NCI-H1092 treated with DMSO at 0.1 percent for 48 hours (cell line): ENCODE measurements around the gene ZNF844.
"Not testable (repeated sequence)": the region's sequence is repeated elsewhere in the genome, so short reads cannot be mapped to it uniquely, and the experiment has no call there.

Experiments
- DNase-seq: peaks from one replicate; lab custom pipeline; 2025; lab: John Stamatoyannopoulos, UW

ZNF844 gene

DNA sequence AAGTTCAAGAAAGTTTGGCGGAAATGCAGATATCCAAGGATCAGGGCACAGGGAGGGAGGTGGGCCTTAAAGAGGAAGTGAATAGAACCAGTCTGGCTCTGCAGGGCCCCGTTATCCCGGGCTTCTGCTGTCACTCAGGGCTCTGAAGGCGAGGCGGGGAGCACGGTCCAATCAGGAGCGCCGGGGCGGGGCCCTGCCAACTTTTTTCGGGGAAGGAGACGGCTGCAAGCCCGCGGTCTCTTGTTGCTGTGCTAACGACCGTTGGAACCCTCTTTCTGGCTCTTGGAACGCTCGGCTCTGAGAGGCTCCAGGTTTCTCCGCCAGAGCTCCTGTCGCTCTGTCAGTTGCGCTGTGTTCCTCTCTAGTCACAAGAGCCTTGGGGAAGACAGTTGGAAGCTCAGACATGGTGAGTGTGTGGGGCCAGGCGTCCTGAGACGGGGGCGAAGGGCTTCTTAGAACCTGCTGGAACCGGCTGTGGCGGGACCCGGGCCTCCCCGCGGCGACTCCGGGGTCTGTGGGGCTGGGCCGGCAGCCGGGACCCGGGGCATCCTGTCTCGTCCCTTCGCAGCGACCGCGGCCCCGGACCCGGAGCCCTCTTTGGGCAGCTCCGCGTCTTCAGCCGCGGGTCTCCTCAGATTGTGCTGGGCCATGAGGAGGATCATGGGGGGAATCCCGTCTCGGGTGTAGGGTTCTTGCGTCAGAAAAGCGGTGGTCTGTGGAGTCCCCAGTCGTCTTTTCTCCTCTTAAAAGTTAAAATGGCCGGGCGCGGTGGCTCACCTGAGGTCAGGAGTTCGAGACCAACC lies 27.7 kb downstream of the ZNF844 start:
- DNase-seq = peak; percentile 6

DNA sequence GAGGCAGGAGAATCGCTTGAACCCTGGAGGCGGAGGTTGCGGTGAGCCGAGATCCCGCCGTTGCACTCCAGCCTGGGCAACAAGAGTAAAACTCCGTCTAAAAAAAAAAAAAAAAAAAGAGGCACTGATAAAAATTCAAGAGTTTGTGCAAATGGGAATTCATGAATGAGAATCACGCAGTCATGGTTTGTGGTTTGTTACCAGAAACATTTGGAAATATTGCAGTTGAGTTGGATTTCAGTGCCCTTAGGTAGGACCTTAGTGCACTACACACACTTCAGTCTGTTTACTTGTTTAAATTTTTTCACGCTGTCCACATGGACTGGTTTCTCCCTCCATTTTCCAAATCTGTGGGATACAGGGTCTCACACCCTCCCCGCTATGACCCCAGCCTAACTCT lies 28.4 kb downstream of the ZNF844 start:
- no peak for DNase-seq

DNA sequence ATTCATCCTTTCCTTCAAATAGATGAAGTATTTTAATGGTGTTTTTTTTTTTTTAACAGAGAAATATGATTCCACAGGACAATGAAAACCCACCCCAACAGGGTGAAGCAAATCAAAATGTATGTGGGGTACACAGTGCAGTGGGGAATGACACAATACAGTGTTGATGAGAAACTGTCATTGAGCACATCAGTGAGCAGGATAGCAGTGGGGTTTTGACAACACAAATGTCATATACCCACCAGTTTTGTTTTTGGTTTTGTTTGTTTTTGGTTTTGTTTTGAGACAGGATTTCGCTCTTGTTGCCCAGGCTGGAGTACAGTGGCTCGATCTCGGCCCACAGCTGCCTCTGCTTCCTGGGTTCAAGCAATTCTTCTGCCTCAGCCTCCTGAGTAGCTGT lies 29.2 kb downstream of the ZNF844 start:
- no peak for DNase-seq

DNA sequence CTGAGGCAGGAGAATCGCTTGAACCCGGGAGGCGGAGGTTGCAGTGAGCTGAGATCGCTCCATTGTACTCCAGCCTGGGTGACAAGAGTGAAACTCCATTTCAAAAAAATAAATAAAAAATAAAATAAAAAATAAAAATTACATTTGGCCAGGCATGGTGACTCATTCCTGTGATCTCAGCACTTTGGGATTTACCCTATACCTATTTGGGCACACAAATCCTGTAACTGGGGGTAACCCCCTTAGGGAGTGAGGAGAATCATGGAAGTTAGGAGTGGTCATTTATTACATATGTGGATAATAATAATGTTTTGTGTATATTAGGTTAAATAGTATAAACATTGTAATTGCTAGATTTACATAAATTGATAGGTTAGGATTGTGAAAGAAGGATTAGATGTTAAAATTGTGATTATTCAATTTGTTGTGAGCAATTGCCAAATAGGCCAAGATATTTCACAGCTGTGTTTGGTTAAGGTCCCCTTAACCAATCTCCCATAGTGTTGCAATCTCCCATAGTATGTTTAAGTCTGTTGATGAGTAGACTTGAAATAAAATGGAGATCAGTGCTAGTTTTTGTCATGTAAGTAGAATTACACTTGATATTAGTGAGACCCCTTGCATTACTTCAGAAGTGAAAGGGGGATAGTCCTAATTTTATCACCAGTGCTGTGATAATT lies 30.7 kb downstream of the ZNF844 start:
- DNase-seq = no peak

DNA sequence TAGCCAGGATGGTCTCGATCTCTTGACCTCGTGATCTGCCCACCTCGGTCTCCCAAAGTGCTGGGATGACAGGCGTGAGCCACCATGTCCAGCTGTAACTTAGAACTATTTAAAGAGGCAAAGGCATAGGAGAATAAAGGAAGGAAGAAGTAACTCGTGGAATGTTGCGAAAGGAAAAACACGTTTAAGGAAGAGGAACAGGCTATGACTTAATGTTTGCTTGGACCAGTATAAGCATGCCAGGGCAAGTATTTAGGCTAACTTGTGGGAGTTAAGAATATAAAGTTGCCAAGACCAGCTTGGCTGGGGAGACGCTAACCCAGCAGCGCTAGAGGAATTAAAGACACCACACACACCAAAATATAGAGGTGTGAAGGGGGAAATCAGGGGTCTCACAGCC lies 33.5 kb downstream of the ZNF844 start:
- no peak for DNase-seq

DNA sequence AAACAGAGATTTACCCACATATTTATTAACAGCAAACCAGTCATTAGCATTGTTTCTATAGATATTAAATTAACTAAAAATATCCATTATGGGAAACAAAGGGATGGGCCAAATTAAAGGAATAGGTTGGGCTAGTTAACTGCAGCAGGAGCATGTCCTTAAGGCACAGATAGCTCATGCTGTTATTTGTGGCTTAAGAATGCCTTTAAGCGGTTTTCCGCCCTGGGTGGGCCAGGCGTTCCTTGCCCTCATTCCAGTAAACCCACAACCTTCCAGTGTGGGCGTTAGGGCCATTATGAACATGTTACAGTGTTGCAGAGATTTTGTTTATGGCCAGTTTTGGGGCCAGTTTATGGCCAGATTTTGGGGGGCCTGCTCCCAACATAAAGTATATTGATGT lies 39.4 kb downstream of the ZNF844 start:
- DNase-seq = not testable (repeated sequence)

DNA sequence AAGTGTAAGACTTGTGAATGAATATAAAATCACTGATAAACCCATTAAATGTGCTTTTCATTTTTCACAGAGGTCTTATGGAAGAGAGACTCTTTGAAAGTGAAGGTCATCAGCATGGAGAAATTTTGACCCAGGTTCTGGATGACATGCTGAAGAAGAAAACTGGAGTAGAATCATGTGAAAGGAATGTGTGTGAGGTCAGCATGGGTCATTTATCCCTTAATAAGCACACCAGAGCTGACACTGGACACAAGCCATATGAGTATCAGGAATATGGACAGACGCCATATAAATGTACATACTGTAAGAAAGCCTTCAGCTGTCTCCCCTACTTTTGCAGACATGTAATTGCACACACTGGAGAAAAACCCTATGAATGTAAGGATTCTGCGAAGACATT lies 46.6 kb downstream of the ZNF844 start:
- no peak for DNase-seq

DNA sequence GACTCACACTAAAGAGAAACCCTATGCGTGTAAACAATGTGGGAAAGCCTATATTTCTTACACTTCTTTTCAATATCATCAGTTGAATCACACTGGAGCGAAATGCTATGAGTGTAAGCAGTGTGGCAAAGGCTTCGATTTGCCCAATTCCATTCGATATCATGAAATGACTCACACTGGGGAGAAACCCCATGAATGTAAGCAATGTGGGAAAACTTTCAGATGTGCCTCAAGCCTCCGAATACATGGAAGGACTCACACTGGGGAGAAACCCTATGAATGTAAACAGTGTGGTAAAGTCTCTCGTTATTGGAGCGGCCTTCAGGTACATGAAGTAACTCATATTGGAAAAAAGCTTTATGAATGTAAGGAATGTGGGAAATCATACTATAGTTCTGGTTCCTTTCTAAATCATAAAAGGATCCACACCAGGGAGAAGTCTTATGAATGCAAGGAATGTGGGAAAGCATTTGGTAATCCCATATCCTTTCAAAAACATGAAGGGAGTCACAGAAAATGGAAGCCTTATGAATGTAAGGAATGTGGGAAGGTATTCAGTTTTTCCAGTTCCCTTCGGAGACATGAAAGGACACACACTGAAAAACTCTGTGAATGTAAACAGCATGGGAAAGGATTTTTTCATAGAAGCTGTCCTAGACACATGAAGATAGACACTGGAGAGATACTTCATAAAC lies 47.6 kb downstream of the ZNF844 start:
- no peak for DNase-seq

DNA sequence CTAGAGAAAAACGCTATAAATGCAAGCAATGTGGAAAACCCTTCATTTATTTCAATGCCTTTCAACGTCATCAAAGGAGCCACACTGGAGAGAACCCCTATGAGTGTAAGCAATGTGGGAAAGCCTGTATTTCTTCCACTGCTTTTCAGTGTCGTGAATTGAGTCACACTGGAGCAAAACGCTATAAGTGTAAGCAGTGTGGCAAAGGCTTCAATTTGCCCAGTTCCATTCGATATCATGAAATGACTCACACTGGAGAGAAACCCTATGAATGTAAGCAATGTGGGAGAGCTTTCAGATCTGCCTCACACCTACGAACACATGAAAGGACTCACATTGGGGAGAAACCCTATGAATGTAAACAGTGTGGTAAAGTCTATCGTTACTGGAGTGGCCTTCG lies 48.2 kb downstream of the ZNF844 start:
- no peak for DNase-seq

DNA sequence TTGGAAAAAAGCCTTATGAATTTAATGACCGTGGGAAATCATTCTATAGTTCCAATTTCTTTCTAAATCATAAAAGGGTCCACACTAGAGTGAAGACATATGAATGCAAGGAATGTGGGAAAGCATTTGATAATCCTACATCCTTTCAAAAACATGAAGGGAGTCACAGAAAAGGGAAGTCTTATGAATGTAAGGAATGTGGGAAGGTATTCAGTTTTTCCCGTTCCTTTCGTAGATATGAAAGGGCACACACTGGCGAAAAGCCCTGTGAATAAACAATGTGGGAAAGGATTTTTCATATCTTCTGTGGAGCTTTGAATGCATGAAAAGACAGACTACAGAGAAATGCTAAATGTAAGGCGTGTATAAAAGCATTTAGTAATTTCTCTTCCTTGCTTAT lies 48.6 kb downstream of the ZNF844 start:
- DNase-seq = no peak

DNA sequence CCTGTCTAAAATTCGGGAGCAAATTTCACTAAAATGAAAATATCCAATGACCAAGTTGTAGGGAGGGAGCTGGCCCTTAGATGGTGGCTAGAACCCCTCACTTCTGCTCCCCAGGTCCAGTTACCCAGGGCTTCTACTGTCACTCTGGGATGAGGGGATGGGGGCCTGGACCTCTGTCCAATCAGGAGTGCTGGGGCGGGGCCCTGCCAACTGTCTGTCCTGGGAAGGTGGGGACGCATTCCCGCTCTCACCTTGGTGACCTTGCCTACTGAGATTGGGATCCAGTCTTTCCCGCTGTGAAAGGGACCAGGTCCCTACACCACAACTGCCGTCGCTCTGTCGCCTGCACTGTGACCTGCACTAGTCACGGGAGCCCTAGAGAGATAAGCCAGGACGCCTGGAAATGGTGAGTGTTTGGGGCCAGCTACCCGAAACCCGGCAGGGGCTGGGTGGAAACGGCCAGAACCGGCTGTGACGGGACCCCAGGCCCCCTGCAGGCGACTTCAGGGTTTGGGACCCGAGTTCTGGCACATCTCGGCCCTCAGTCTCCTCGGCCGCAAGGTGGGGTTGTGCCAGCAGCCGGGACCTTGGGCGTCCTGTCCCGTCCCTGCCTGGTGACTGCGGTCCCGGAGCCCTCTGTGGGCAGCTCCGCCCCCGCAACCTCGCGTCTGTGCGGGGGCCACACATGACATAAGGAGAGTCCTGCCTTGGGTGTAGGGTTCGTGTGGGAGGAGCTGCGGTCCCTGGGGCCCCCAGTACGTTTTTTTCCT lies 52.9 kb downstream of the ZNF844 start:
- no peak for DNase-seq

DNA sequence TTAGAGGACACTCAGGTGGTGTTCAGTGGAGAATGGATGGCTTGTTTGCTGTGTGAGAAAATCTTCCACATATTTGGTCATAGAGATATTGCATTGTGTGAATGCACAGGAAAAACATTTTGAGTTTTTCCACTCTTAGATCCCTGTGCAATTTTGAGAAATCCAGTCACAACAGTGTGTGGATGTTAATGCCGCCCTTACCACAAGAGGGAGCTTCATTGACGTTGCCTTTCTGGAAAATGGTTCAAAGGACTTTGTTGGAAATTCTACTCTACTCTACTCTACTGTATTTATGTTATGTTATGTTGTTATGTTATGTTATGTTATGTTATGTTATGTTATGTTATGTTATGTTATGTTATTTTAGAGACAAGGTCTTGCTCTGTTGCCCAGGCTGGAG lies 62.2 kb downstream of the ZNF844 start:
- DNase-seq = no peak
